Fibroblast of skin of scalp (primary cell): Measurements from ENCODE around the gene PCCA.

ENCODE experiments used
- DNase-seq: peaks from one replicate; pipeline ENCODE4 v3.0.0-alpha.2; 2013

Gene PCCA

DNA sequence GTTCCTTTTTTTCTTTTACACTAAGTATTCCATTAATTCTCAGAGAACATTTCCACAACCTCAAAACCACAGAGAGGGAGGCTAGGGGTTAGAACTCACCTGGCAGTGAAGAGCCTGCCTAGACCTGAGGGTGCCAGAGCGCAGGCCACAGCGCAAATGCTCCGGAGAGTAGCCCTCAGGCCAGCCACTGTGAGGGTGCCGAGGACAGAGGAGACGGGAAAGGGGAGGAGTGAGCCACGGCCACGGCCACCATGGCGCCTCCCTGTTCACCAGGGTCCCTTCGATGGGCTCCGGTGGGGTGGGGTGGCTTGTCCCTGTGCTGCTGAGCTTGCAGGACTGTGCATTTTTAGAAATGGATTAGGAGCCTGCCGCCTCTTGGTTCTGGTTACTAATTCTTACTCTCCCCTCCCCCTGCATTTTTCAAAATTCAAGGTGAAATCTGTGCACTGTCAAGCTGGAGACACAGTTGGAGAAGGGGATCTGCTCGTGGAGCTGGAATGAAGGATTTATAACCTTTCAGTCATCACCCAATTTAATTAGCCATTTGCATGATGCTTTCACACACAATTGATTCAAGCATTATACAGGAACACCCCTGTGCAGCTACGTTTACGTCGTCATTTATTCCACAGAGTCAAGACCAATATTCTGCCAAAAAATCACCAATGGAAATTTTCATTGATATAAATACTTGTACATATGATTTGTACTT is 440.9 kb downstream of the PCCA start:
- no peak for DNase-seq

DNA sequence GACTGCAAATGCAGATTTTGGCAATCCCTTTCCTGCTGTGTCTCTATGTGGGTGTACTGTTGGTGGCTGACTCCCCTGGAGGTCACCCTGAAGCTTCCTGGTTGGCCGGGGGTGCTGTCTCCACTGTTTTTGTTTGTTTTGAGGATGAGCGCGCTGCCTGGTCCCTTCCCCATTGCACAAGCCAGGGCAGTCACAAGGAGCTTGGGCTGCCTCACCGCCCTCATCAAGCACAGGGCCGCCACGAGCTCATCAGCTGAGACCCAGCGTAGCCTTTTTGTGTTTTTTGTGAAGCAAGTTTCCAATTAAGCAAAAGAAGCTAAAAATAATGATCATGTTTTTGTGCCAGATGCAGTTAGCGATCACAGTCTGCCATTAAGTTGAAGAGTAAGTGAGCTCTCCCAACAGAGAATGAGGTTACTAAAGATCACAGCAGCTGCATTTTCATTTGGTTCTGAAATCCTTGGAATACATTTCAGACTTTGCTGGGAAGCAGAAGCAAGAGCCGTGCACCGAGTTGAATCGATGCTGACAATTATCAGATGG is 441.8 kb downstream of the PCCA start:
- no peak for DNase-seq

DNA sequence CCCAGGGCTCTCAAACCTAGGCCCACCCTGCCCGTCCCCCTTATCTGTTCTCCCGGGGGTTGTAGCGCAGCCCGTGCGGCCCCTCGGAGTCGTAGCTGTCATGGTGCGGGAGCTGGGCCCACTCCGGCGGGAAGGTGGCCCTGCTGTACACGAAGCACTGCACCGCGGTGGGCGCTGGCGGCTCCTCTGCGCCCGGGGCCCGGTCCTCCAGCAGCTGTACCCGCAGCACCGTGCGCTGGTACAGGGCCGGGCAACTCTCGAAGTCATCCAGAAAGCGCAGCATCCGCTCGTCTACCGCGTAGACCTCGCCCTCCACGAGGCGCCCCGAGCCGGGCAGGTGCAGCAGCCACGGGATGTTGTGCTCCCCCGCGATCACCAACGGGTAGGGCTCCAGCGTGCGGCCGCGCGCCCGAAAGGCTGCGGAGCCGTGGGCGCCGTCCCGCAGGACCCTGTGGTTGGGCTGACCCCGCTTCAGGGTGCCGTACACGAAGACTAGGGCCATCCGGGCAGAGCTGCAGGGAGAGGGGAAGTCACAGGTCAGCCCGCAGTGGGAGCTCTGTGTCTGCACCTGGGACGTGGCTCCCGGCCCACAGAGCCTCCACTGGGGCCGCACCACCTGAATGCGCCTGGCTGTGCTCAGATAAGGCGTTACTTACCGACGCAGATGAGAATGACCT is 443.3 kb downstream of the PCCA start:
- DNase-seq, result no peak

DNA sequence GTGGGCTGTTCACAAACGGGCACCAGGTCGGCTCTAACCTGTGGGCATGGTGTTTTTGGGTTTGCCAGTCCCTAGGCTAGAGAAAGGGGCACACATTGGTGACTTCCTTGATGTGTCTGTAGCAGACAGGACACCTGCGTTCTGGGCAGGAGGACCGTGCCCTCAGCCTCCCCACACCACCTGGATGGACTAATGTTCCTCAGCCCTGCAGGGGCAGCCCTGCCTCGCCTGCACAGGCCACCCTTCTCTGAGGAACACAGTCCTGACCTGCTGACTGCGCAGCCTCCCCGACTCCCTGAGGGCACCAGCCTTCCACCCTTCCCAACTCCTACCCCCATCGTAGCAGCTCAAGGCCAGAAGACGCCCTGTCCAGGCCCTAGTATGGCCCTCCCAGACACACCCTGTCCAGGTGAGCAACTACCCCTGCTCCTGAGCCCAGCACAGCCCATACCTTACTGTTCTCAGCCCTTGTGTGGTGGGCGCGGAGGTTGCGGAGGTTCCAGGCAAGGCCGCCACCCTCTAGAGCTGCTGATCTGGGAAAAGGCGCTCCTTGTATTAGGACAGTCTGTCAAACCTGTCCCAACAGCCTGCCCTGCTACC is 444.0 kb downstream of the PCCA start:
- no peak for DNase-seq

DNA sequence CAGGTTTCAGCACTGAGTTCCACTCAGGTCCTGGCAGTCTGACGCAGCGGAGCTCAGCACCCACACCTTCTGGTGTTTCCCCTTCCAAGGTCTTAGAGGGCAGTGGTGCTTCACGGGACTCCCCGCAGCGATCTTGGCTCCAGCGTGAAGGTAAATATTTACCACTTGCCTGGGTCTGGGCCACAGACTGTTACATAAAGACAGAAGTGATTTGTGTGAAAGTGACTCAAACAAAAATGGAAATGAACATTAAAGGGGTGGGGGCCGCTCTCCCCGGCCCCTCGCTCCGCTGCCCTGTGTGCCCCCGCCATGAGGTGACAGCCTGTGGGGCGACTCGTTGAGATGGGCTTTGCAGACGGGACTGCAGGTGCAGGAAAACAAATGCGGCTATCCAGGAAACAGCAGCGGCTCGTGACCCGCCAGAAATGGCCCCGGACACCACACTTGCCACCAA is 444.7 kb downstream of the PCCA start:
- no peak for DNase-seq

DNA sequence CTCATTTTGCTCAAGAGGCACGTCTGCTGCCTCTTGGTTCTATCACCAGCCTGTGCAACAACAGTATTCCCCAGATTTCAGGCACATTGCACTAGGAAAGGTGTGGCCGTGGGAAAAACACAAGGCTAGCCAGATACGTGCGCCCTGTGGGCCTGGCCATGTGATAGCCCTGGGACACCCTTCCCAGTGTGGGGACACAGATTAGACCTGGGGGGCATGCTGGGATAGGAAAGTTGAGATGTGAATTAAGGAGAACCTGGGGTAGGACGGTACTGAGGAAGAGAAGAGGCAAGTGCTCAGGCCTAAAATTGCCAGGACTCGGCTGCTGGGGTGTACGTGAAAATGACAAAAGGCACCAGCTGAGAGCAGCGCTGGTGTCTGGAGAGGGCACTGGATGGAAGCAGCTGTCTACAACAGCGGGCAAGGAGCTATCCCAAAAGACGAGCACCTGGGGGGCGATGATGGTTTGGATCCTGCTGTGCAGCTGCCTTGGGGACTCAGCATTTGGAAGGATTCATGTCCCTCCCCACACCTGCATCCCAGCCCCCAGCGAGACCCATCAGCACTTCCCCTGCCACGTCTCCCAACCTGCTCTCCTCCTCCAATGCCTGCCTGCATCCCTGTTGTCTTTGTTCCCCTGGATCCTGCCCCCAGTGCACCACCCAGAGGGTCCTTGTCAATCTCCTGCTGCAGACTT is 445.4 kb downstream of the PCCA start:
- DNase-seq, result no peak

DNA sequence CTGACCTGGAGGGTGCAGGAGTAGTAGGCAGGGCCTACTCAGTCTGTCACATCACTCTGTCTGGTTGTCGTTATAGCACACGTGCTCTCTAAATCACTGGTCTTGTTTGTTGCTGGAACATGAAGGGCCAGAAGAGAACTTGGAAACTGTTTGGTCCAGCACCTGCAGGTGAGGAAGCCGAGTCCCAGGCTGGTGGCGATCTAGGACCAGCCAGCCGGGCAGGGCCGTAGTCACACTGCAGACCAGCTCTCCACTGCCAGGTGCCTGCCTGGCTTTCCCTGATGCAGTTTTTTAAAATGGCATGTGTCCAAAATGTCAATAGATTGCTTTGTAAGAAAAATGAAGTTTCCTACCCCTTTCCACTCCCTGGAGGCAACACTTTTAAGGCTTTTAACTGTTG is 446.0 kb downstream of the PCCA start:
- no peak for DNase-seq

DNA sequence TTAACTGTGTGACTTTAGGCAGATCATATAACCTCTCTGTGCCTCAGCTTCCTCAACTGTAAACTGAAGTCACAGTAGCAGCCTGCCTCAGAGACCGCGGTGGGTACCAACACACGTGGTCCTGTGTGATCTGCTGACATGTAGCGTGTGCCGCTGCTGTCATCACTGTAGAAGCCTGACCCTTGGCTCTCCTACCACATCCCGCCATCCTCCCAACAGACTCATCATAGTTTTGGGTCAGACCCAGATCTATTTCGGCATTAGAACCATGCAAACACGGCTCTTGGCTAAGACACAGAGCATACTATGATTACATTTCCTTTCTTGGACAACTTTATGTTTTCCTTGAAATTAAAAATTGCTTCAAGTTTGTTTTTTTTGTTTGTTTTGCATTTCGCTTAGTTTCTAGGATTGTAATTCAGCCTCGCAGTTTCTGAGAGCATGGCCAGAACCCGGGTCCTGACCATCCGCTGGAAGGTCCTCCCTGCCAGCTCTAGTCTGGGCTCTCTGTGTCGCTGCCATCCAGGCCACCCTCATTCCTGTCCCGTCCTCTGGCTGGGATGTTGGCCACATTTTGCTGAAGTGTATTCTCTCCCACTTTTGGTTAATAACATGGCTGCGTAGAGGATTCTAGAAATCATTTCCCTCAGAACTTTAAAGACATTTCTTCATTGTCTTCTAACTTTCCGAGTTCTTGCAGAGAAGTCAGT is 446.7 kb downstream of the PCCA start:
- DNase-seq, result no peak

DNA sequence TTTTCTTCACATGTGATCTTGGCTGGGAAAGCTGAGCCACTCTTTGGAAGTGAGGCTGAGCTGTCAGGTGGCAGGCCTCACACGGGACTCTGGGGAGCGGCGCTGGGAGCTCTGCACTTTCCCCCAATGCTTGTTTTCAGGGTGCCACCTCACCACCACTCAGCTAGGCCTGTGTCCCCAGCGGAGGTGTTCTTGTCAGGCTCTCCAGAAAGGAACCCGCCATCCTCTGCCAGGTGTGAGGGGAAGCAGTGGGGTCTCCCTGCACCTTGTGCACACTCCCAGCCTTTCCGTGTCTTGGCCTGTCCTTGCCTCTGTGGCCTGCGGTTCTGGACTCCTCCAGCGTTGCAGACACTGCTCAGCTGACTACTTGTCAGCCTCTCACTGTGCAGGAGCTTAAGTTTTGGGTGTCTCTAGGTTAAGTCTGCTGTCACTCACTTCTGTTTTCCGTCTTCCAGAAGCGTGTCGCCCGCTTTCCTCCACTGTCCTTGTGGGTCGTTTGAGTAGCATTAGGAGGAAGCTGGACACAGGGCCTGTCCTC is 447.8 kb downstream of the PCCA start:
- no peak for DNase-seq

DNA sequence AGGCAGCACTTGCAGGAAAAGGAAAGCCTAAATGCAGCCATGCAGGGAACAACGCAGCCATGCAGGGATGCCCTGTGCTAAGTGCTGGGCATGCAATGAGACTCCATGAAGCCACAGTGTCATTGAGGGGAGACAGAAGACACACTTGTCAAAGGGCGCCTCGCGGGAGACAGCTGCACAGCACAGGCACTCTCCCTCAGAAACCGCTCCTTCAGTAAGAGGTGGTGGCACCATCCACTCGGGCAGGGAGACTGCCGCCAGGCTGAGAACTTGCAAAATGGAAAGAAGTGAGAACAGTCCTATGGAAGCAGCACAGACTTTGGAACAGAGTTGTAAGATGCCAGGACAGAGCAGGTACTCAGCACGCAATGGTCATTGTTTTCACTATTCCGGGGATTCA is 448.6 kb downstream of the PCCA start:
- DNase-seq, result no peak

DNA sequence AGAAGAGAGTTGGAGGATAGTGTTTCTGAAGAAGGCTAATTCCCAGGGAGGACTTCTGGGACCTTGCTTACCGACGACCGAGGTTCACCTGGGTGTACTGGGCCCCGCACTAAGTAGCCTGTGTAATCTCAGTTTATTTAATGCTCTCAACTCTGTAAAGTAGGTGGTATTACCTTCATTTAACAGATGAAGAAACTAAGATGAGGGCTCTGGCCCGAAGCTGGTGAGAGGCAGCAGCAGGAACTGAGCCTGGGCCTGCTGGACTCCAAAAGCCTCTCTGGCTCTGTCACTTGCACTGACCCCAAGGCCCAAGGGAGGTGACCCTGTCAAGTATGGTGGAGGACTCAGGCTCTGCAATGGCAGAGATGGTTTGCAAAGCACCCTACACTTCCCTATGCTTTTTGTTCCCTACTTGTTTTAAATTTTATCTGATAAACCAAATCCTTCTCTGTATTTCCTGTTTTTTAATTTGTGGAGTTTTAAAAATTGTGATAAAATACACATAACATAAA is 449.1 kb downstream of the PCCA start:
- no peak for DNase-seq

DNA sequence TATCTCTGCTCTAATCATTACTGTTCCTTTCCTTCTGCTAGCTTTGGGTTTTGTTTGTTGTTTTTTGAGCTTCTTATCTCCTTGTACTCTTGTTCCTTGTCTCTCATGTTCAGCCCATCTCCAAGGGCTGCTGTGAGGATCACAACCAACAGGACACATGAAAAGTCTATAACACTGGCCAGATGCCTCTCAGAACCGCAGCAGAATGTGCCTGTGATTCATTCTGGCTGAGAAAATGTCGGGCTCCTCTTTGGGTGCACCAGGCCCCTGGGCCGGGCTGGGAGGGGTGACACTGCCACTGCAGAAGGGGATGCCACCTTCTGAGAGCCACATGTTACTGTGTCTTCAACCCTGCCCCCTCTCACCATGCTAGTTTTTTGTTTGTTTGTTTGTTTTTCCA is 451.7 kb downstream of the PCCA start:
- peak; percentile 5 for DNase-seq

DNA sequence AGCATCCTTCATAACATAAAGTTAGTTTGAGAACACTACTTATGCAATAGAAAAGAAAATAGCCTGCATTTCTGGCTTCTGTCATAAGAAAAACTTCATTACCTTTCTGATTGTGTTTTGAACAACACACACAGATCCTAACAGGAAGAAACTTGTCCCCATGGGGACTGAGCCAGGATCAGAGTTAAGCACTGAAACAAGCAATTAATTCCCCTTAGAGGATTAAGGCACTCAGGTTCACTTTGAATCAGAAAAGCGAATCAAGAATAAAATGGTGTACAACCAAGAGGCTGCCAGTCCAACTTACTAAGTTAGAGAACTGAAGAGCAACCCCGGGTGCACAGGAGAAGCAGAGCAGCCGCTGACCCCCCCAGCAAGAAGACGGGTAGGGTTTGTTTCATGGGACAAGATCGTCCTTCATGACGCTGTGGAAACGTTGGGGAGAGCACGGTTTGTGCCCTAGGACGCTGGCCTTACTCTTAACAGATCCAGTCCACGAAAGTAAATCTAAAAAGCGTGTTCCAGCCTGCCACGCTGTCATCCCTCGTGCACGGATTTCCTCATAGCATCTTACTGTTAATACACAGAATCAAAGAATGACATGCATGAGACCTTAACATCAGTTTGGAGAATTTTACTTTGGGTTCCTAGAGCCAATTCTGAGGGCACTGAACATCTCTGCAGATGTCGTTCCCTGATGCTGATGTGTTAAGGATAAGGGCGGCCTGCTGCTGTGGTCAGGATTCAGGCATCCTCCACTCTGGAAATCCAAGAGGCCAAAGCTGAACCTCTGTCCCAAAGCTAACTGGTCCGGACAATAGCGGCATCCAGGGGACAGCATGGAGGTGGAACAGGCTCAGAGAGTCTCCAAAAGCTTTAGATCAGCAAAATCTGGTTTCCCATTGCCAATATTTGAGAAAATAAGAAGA is 453.3 kb downstream of the PCCA start:
- no peak for DNase-seq

DNA sequence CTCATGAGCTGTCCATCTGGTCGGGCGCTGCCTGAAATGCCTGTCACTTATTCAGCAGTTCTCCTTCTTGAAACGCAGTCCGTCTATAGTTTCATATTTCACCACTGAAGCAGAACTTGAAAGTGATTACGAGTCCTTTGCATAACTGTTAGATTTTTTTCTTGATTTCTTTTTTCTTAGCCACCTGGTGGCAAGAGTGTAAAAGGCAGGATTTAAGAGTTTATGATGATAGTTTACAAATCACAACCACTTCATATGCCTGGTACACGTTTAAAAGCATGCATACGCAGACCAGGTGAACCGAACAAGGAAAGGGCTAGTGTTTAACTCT is 453.9 kb downstream of the PCCA start:
- DNase-seq, result peak; percentile 57

DNA sequence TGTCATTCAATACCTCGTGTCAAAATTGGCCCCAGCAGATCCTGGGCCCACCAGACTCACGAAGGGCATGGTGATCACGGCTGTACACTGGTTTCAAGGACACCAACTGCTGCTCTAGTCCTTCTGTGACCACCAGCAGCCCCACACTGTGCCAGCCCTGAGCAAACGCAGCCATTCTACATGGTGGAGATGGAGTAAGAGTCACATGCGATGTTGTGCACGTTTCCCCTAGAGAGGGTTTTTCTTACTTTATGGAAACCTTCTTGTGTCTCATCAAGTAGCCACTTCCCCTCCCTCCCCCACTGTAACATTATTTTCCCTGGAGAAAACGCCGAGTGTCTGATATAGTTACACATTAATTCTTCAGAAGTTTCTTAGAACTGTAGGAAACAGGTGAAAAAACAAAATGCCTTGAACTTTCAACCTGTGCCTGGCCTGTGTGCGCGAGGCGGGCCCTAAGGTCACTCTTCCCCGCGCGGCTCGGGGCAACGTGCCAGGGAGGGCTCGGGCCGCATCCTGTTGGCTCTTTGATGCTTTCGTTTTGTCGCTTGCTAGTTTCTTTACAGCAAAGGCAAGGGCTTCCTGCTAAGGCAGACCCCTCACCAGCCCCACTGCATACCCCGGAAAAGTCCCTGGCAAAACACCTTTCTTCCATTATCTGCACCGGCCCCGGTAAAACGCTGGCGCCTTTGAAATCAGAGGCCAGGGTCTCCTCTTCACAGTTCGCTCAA is 455.1 kb downstream of the PCCA start:
- peak; percentile 6 for DNase-seq

DNA sequence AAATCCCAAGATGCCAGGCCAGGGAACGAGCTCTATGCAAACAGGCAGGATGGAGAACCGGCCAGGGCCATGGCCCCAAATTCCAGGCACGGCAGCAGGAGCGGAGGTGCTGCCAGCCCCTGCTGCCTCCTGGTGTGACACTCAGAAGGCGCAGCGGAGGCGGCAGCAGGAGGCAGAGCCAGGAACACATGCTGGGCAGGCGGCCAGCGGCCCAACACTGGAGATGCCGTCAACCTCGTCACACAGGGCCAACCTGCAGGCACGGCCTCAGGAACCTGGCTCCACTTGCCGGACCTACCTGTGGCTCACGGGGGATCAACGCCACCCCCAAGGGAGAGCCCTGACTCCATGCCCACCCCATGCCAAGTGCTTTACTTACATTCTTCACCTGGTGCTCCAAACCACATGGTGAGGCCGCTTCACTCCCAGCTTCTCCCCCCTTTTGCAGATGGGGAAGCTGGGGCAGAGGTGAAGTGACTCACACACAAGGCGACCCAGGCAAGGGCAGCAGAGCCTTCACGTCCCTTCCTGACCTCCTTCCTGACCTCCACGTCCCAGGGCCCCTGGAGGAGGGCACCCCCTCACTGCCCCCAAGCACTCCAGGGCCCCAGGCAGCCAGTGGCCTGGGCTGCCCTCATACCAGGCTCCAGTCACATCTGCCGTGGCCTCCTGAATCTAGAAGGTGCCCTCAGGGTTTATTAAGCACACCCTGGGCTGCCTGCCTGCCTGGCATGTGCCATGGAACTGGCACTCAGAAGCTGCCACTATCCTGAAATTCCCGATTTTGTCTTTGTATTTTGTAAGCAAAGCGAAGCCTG is 456.2 kb downstream of the PCCA start:
- no peak for DNase-seq

DNA sequence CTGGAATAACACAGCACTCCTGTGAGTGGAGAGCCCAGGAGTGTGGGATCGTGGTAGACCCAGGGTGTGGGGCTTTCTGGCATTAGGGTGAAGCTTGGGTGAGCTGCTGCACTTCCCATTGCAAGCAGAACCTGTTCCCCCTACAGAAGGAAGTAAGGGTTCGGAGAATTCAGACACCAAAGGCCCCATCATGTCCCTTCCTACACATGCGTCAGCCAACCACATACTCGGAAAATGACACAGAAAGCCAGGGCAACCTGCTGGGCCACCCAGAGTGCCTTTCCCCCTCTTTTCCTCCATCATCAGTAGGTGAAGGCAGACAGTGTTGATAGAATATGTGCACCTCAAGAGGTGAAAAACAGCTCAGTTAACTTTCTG is 456.8 kb downstream of the PCCA start:
- DNase-seq, result no peak

DNA sequence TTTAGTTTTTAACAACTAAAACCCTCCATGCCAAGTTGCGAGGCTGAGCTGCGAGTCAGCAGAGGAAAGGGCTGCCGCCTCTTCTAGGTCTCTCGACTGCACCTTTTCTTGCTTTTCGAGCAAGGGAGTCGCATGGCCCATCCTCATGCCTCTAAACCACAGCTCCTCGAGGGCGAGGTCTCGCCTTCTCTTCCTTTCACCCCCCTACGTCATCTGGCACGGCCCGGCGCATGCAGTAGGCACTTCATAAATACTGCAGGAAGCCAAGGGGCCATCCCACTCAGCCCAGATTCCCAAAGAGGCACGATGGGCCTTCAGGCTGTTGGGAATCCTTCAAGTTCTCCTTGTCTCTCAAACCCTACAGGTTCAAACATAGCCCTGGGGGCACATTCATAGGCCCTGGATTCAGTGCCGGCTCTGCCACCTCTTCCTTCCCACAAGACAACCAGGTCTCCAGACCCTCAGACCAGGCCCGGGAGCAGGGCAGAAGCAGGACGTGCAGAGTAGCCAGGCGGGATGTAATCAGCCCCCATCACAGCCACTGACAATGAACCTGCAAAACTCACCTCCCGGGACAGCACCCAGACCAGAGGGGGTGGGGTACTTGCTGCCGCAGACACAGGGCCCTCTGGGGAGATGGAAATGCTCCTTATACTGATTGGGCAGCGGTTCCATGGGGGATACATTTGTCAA is 458.0 kb downstream of the PCCA start:
- DNase-seq, result no peak

DNA sequence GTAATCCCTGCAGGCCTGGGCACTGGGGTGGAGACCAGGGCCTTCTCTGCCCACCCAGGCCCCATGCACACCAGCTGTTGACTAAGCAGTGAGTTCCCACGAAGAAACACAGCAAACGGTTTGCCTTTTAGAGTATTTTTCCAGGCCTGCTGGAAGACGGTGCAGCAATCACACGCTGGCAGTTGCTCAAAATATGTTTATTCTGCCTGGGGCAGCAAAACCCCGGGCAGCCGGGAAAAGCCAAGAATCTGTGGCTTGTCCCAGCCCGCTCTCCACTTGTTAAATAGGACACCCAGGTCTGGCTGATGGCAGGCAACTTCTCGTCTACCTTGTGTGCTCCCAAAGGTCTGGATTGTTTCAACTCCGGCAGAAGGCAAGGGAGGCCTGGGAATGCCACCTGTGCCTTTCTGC is 458.9 kb downstream of the PCCA start:
- DNase-seq, result no peak
